ENCODE data around the gene ACTR3.

The ACTR3 gene

DNA sequence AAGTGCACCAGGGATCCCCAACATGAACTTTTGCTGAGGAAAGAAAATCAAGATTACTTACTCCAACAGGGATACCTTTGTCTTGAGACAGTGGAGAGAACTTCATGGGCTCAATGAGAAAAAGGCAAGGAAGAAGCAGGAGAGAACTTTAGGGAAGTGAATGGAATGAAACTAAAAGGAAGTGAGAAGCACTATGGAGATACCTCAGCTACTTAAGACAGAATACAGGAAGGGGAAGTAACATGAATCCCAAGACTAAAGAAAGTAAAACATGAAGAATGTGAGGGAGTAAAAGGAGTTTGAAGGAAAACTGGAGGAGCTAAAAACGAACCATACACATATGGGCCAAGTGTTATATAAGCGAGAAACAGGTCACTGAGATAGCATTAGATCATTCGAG is 32.4 kb upstream of the ACTR3 start:
- Histone ChIP-seq H3K36me3 (no peaks in the 10 kb centered on the region), H3K27me3 (no peaks in the 10 kb centered on the region), H3K4me3 (ENCODE audit: low read depth, low read length) (no peak overlapping the region), H3K9me3 (no peaks in the 10 kb centered on the region), H3K4me1 (no peaks in the 10 kb centered on the region)
- no peak for DNase-seq
- TF ChIP-seq, protein P1, sequence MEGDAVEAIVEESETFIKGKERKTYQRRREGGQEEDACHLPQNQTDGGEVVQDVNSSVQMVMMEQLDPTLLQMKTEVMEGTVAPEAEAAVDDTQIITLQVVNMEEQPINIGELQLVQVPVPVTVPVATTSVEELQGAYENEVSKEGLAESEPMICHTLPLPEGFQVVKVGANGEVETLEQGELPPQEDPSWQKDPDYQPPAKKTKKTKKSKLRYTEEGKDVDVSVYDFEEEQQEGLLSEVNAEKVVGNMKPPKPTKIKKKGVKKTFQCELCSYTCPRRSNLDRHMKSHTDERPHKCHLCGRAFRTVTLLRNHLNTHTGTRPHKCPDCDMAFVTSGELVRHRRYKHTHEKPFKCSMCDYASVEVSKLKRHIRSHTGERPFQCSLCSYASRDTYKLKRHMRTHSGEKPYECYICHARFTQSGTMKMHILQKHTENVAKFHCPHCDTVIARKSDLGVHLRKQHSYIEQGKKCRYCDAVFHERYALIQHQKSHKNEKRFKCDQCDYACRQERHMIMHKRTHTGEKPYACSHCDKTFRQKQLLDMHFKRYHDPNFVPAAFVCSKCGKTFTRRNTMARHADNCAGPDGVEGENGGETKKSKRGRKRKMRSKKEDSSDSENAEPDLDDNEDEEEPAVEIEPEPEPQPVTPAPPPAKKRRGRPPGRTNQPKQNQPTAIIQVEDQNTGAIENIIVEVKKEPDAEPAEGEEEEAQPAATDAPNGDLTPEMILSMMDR (IDR thresholded peaks at IDR 0.05; ENCODE audit: low read depth, low read length), result no peak

DNA sequence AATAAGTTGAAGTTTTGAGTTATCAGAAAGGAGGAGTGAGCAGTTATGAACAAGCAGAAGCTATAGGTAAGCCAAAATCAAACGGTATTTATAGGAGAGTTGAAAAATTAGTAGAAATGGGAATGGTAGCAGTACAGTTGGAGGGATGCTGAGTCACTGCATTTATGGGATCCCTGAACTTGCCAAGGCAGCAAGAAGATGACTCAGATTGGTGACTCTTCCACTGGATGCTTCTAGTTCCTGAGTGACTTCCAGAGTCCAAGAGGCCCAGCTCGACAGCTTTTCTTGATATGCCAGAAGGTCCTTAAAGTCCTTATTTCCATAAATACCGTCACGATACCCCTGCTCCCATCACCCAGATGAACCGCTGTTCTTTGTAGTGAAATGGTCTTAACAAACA is 31.1 kb upstream of the ACTR3 start:
- Histone ChIP-seq H3K4me3 (ENCODE audit: low read depth, low read length) (no peak overlapping the region), H3K9me3 (no peaks in the 10 kb centered on the region), H3K27me3 (no peaks in the 10 kb centered on the region), H3K36me3 (no peaks in the 10 kb centered on the region), H3K4me1 (no peaks in the 10 kb centered on the region)
- TF ChIP-seq, protein P1 (IDR thresholded peaks at IDR 0.05; ENCODE audit: low read depth, low read length), result no peak
- no peak for DNase-seq

DNA sequence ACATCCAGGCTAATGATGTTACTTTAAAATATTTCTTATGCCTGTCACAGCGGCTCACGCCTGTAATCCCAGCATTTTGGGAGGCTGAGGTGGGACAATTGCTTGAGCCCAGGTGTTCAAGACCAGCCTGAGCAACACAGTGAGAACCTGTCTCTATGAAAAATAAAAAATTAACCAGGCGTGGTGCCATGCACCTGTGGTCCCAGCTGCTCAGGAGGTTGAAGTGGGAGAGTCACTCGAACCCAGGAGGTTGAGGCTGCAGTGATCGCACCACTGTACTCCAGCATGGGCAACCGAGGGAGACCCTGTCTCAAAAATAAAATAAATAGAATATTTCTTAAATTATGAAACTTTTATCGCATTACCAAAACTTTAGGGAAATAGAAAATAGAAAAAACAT is 28.1 kb upstream of the ACTR3 start:
- no peak for DNase-seq
- Histone ChIP-seq H3K27me3 (no peaks in the 10 kb centered on the region), H3K9me3 (no peaks in the 10 kb centered on the region), H3K4me3 (ENCODE audit: low read depth, low read length) (no peak overlapping the region), H3K4me1 (no peaks in the 10 kb centered on the region), H3K36me3 (no peaks in the 10 kb centered on the region)
- TF ChIP-seq, protein P1 (IDR thresholded peaks at IDR 0.05; ENCODE audit: low read depth, low read length), result no peak

DNA sequence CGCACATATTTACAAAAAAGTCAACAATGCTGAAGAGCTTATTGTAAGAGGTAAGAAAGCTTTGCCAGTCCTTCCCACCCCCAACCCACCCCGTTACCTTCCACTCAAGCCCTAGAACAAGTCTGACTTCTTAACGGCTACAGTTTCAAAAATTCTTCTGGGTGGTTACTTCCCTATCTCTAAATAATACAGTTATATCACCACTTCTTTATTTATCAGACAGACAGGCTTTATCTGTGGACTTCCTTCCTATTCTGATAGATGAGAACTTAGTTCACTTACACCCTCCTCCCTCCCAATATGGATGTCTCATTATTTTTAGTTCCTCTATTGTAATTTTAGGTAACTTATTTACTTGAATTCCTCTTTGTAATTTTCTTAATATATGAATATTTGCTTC is 26.7 kb upstream of the ACTR3 start:
- Histone ChIP-seq H3K4me3 (ENCODE audit: low read depth, low read length) (no peak overlapping the region), H3K27me3 (no peaks in the 10 kb centered on the region), H3K4me1 (no peaks in the 10 kb centered on the region), H3K36me3 (no peaks in the 10 kb centered on the region), H3K9me3 (no peaks in the 10 kb centered on the region)
- TF ChIP-seq, protein P1 (IDR thresholded peaks at IDR 0.05; ENCODE audit: low read depth, low read length), result no peak
- no peak for DNase-seq

DNA sequence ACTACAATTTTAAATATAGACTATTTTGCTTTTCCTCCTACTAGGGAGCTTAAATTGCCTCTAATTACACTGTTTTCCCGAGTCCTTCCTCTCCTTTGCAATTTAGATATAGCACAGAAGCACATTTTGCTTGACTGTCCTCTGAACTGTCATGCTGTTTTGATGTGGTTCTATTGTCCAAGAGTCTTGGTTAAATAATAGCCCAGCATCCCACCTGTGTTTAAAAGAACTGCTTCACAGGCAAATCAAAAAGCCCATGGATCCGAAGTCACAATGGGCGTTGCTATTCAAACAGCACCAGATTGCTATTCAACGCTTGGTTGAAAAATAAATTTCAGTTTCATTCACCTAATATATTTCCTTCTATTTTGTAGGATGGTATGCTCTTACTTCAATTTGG is 22.3 kb upstream of the ACTR3 start:
- no peak overlapping the region for H3K4me3 ChIP-seq (ENCODE audit: low read depth, low read length)
- H3K4me1 ChIP-seq, result no peaks in the 10 kb centered on the region
- DNase-seq, result no peak
- H3K27me3 ChIP-seq, result no peaks in the 10 kb centered on the region
- no peaks in the 10 kb centered on the region for H3K9me3 ChIP-seq
- H3K36me3 ChIP-seq, result no peaks in the 10 kb centered on the region
- TF ChIP-seq, protein P1 (IDR thresholded peaks at IDR 0.05; ENCODE audit: low read depth, low read length), result no peak

DNA sequence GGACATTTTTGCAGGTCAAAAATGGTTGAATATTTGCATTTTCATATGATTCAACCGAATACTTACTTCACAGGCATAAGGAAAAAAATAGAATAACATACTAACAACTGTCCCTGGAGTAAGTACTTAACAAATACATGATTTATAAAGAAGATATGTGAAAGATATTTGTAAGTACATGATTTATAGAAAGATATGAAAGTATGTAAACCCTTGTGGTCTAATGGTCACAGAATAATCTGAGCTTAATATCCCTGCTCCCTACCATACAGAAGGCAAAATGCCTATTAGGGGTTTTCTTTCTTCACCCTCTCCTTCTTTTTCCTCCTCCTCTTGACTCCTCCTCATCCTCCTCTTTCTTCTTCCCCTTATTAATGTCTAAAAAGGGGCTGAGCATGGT is 20.6 kb upstream of the ACTR3 start:
- TF ChIP-seq, protein P1 (IDR thresholded peaks at IDR 0.05; ENCODE audit: low read depth, low read length), result no peak
- Histone ChIP-seq H3K9me3 (no peaks in the 10 kb centered on the region), H3K36me3 (no peaks in the 10 kb centered on the region), H3K4me1 (no peaks in the 10 kb centered on the region), H3K27me3 (no peaks in the 10 kb centered on the region), H3K4me3 (ENCODE audit: low read depth, low read length) (no peak overlapping the region)
- no peak for DNase-seq
